H1 (cell line): ENCODE measurements around the gene HOXC11. TPM values are rescaled to one million over a fixed set of nuclear protein-coding genes. Genes with fewer than 3 reads are reported as not detected.

Source experiments
- CTCF ChIA-PET: fragments of 300-600 bp; sonication (Branson Sonifier 250); formaldehyde crosslinking; loops from one replicate; lab custom pipeline; 2021; ENCODE audit not compliant: partially characterized antibody; lab: Charles Lee
- POLR2A ChIA-PET: fragments of 300-600 bp; sonication (Branson Sonifier 250); formaldehyde crosslinking; loops from one replicate; lab custom pipeline; 2021; ENCODE audit warnings: inconsistent platforms; ENCODE audit not compliant: partially characterized antibody; lab: Charles Lee
- DNase-seq, 2 experiments: peaks; one replicate each; pipeline versions ENCODE4 v3.0.0 to v3.0.0-alpha.2; 2010 to 2022; ENCODE audit warnings: low spot score in 2 of 2, low read depth in 1 of 2, mixed read lengths in 1 of 2
- FAIRE-seq: peaks from 2 replicates; lab custom pipeline; 2011; peaks lifted over from hg19 to GRCh38; lab: Jason Lieb, UNC
- H2AFZ ChIP-seq: 2 replicates; pipeline ENCODE4 v1.8.1; 2012; ENCODE audit warnings: low read length, inconsistent platforms
- H2AK5ac ChIP-seq: 2 replicates; pipeline ENCODE4 v1.6.1; 2013; ENCODE audit warnings: low read depth, low read length
- H2BK120ac ChIP-seq: replicated peaks from 2 replicates; pipeline ENCODE3; 2013; ENCODE audit warnings: low read depth, low read length, inconsistent platforms
- H2BK12ac ChIP-seq: 2 replicates; pipeline ENCODE4 v1.6.1; 2013; ENCODE audit warnings: low read depth, low read length
- H2BK15ac ChIP-seq: 2 replicates; pipeline ENCODE4 v1.6.1; 2013; ENCODE audit warnings: low read length
- H2BK20ac ChIP-seq: 2 replicates; pipeline ENCODE4 v1.6.1; 2013; ENCODE audit warnings: low read length
- H2BK5ac ChIP-seq: 2 replicates; pipeline ENCODE4 v1.6.1; 2013; ENCODE audit warnings: low read depth, low read length
- H3K14ac ChIP-seq: 2 replicates; pipeline ENCODE4 v1.6.1; 2013; ENCODE audit warnings: inconsistent platforms; ENCODE audit not compliant: insufficient read length
- H3K18ac ChIP-seq: 2 replicates; pipeline ENCODE4 v1.6.1; 2013; ENCODE audit warnings: low read length; ENCODE audit errors: extremely low read depth
- H3K23ac ChIP-seq: 2 replicates; pipeline ENCODE4 v1.6.1; 2013; ENCODE audit warnings: inconsistent platforms; ENCODE audit not compliant: insufficient read length
- H3K23me2 ChIP-seq: 2 replicates; pipeline ENCODE4 v1.6.1; 2013; ENCODE audit warnings: low read depth, low read length
- H3K27ac ChIP-seq: 2 replicates; pipeline ENCODE4 v1.6.1; 2011; ENCODE audit warnings: low read depth, low read length, inconsistent platforms
- H3K27me3 ChIP-seq, 4 experiments: replicated peaks in 1 of 4; 1 replicate in 1 of 4; 2 replicates in 3 of 4; pipeline versions ENCODE4 v1.6.1 to v1.8.1; 2011 to 2013; ENCODE audit warnings: low read length in 3 of 4, mild to moderate bottlenecking in 3 of 4, inconsistent platforms in 2 of 4, mixed read lengths in 2 of 4, moderate library complexity in 1 of 4; ENCODE audit not compliant: control insufficient read depth in 3 of 4, insufficient read depth in 3 of 4; ENCODE audit errors: extremely low read depth in 1 of 4
- H3K36me3 ChIP-seq, 4 experiments: 2 replicates each; pipeline versions ENCODE4 v1.6.1 to v1.8.1; 2011 to 2013; ENCODE audit warnings: mild to moderate bottlenecking in 4 of 4, low read length in 3 of 4, moderate library complexity in 2 of 4, control low read depth in 1 of 4, inconsistent platforms in 1 of 4; ENCODE audit not compliant: insufficient read depth in 4 of 4, control insufficient read depth in 2 of 4
- H3K4ac ChIP-seq: replicated peaks from 2 replicates; pipeline ENCODE3; 2013; ENCODE audit warnings: low read length, low read depth, mixed read lengths, inconsistent platforms; ENCODE audit not compliant: insufficient read length
- H3K4me1 ChIP-seq, 4 experiments: replicated peaks in 1 of 4; 1 replicate in 1 of 4; 2 replicates in 3 of 4; pipeline versions ENCODE4 v1.6.1 to v1.8.1; 2011 to 2013; ENCODE audit warnings: low read length in 3 of 4, inconsistent platforms in 2 of 4, mixed read lengths in 1 of 4; ENCODE audit not compliant: insufficient read depth in 4 of 4, control insufficient read depth in 3 of 4
- H3K4me2 ChIP-seq, 2 experiments: 2 replicates each; pipeline versions ENCODE4 v1.6.1 to v1.8.1; 2011 to 2013; ENCODE audit warnings: low read depth in 2 of 2, low read length in 2 of 2, control low read depth in 1 of 2, inconsistent platforms in 1 of 2, mild to moderate bottlenecking in 1 of 2; ENCODE audit not compliant: insufficient read depth in 1 of 2
- H3K4me3 ChIP-seq, 4 experiments: fragments of 200-600, 300-600 bp in 1 of 4; sonication (generic), shearing (Covaris generic), sonication (Bioruptor Twin) in 1 of 4; 2 replicates each; pipeline versions ENCODE4 v1.5.1 to v1.8.1; 2011 to 2016; ENCODE audit warnings: low read length in 4 of 4, low read depth in 3 of 4, control low read depth in 2 of 4, inconsistent platforms in 2 of 4, mild to moderate bottlenecking in 2 of 4, mixed read lengths in 1 of 4, moderate library complexity in 1 of 4; ENCODE audit not compliant: insufficient read depth in 2 of 4; ENCODE audit errors: extremely low read depth in 1 of 4
- H3K56ac ChIP-seq: replicated peaks from 2 replicates; pipeline ENCODE3; 2013; ENCODE audit warnings: low read depth, mild to moderate bottlenecking, mixed read lengths, low read length, inconsistent platforms; ENCODE audit not compliant: insufficient read length
- H3K79me1 ChIP-seq: 2 replicates; pipeline ENCODE4 v1.6.1; 2013; ENCODE audit warnings: low read depth, low read length, control low read depth
- H3K79me2 ChIP-seq, 2 experiments: 2 replicates each; pipeline versions ENCODE4 v1.6.1 to v1.8.1; 2012 to 2013; ENCODE audit warnings: low read length in 2 of 2, mild to moderate bottlenecking in 2 of 2, inconsistent platforms in 1 of 2; ENCODE audit not compliant: insufficient read depth in 2 of 2, control insufficient read depth in 1 of 2
- H3K9ac ChIP-seq, 4 experiments: replicated peaks in 1 of 4; 1 replicate in 1 of 4; 2 replicates in 3 of 4; pipeline versions ENCODE4 v1.6.1 to v1.8.1; 2011 to 2013; ENCODE audit warnings: low read depth in 3 of 4, low read length in 3 of 4, control low read depth in 2 of 4, mild to moderate bottlenecking in 2 of 4, moderate library complexity in 2 of 4, inconsistent platforms in 1 of 4; ENCODE audit errors: extremely low read depth in 1 of 4
- H3K9me3 ChIP-seq, 2 experiments: 2 replicates each; pipeline versions ENCODE4 v1.6.1 to v1.8.1; 2012 to 2013; ENCODE audit warnings: mild to moderate bottlenecking in 2 of 2, moderate library complexity in 2 of 2, control low read depth in 1 of 2, inconsistent platforms in 1 of 2, low read depth in 1 of 2, low read length in 1 of 2, mixed read lengths in 1 of 2; ENCODE audit not compliant: insufficient read depth in 2 of 2
- H4K20me1 ChIP-seq, 2 experiments: replicated peaks in 1 of 2; 2 replicates each; pipeline versions ENCODE3 to v1.8.1; 2011 to 2013; ENCODE audit warnings: inconsistent platforms in 2 of 2, low read length in 2 of 2, mild to moderate bottlenecking in 1 of 2; ENCODE audit not compliant: insufficient read depth in 2 of 2, control insufficient read depth in 1 of 2
- H4K5ac ChIP-seq: 2 replicates; pipeline ENCODE4 v1.6.1; 2013; ENCODE audit warnings: low read length, low read depth, mixed read lengths, inconsistent platforms; ENCODE audit not compliant: insufficient read length
- H4K8ac ChIP-seq: 2 replicates; pipeline ENCODE4 v1.8.0; 2013; ENCODE audit warnings: mild to moderate bottlenecking, moderate library complexity, low read length, inconsistent platforms; ENCODE audit not compliant: insufficient read depth; ENCODE audit errors: extremely low read depth
- H4K91ac ChIP-seq: replicated peaks from 2 replicates; pipeline ENCODE3; 2013; ENCODE audit warnings: low read length, mixed read lengths, inconsistent platforms; ENCODE audit not compliant: insufficient read length
- CBX8 ChIP-seq: fragments of 300-800, 300-1000 bp; sonication (generic); IDR thresholded peaks from 2 replicates; pipeline ENCODE4 v1.7.1; 2016; ENCODE audit warnings: low read depth, low read length, borderline replicate concordance
- CHD1 ChIP-seq: IDR thresholded peaks from 2 replicates; pipeline ENCODE4 v1.6.1; 2012; ENCODE audit warnings: low read depth, low read length, improper control_type of control experiment
- EP300 ChIP-seq, 2 experiments: IDR thresholded peaks; 1 replicate in 1 of 2; 2 replicates in 1 of 2; pipeline ENCODE4 v1.6.1; 2011 to 2012; ENCODE audit warnings: low read depth in 2 of 2, low read length in 2 of 2, mild to moderate bottlenecking in 2 of 2, borderline replicate concordance in 1 of 2, inconsistent platforms in 1 of 2, moderate library complexity in 1 of 2
- NANOG ChIP-seq: IDR thresholded peaks from 2 replicates; pipeline ENCODE4 v1.6.1; 2011; ENCODE audit warnings: low read length, low read depth, mild to moderate bottlenecking, inconsistent platforms; ENCODE audit not compliant: insufficient read depth, poor library complexity, severe bottlenecking
- RAD21 ChIP-seq, 2 experiments: IDR thresholded peaks in 1 of 2; conservative IDR thresholded peaks in 1 of 2; 2 replicates each; pipeline ENCODE4 v1.6.1; 2011; ENCODE audit warnings: low read depth in 2 of 2, low read length in 2 of 2, improper control_type of control experiment in 1 of 2, inconsistent platforms in 1 of 2, mild to moderate bottlenecking in 1 of 2, moderate library complexity in 1 of 2
- RXRA ChIP-seq: IDR thresholded peaks from 2 replicates; pipeline ENCODE4 v1.6.1; 2011; ENCODE audit warnings: low read depth, mild to moderate bottlenecking, low read length, moderate library complexity; ENCODE audit not compliant: insufficient read depth
- SIRT6 ChIP-seq: IDR thresholded peaks from one replicate; pipeline ENCODE4 v1.7.1; 2012; ENCODE audit warnings: low read length, inconsistent platforms
- YY1 ChIP-seq: IDR thresholded peaks from 2 replicates; pipeline ENCODE4 v1.6.1; 2011; ENCODE audit warnings: low read depth, mild to moderate bottlenecking, low read length
- ZNF274 ChIP-seq: IDR thresholded peaks from 2 replicates; pipeline ENCODE4 v1.7.0; 2012; ENCODE audit warnings: low read length, borderline replicate concordance; ENCODE audit errors: extremely low read depth
- WGBS, 2 experiments: shearing (Covaris generic) in 1 of 2; methylation state at CpG; one replicate each; pipeline versions ENCODE4 v1.1.6 to v1.1.7; 2013 to 2015; ENCODE audit warnings: low lambda C conversion rate in 2 of 2, mixed read lengths in 2 of 2, inconsistent platforms in 1 of 2, low coverage in 1 of 2, missing lambda C conversion rate in 1 of 2; ENCODE audit not compliant: insufficient replicate concordance in 2 of 2, insufficient coverage in 1 of 2, insufficient read length in 1 of 2; ENCODE audit errors: extremely low coverage in 1 of 2, missing lambda C conversion rate in 1 of 2; 5-methylcytosine and 5-hydroxymethylcytosine counted together
- polyA plus RNA-seq, 7 experiments: library from polyadenylated mRNA; depleted of rRNA in 3 of 7; stranded (reverse) in 5 of 7; unstranded in 2 of 7; fragments of >200 nt in 5 of 7; fragments of 200-250 nt in 2 of 7; gene quantifications; 1 replicate in 5 of 7; 2 replicates in 1 of 7; 4 replicates in 1 of 7; pipeline versions ENCODE4 v1.2.1 to v1.2.3, GENCODE V29; 2011 to 2013; ENCODE audit warnings: missing spikeins in 2 of 7, mixed read lengths in 2 of 7
- total RNA-seq: library from RNA; stranded (reverse); fragmentation: NEBNext Ultra II Directional; extraction: Animal tissue kit (Norgen Biotek cat#: 25700); gene quantifications from 2 replicates; pipeline ENCODE4 v1.2.1, GENCODE V29; 2021
- TF ChIP-seq, protein P1 (sequence below): IDR thresholded peaks from 2 replicates; pipeline ENCODE4 v1.6.1; 2011; ENCODE audit warnings: low read length, improper control_type of control experiment

Gene HOXC11
- total and polyA plus RNA-seq, 2 of the 8 experiments (the other 6 are each of a cell fraction or from before 2014, with no cell fraction given): not detected

DNA sequence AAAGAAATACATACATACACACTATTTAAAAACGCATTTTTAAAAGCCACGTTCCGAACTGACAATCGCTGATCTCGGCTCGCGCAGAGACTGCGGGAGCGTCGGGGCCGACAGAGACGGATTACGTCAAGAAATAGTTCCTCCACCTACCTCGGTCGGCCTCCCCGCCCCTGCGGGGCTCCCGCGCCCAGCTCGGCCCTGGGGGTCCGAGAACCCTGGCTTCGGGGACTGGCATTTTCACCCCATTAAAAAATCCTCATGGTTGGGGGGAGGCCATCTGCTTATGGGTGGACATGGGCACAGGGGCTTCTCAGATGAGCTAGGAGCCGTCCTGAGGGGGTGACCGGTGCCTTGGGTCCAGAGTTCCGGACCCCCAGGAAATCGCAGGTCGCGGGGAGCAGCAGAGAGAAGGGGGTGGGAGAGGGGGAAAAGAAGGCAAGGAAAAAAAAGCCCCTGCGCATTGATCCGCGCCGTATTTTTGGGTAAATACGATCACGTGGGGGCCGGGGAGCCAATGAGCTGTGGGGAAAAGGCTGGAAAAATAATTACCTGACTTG, 26.7 kb downstream of the HOXC11 start:
- FAIRE-seq: no peak
- Histone ChIP-seq H3K4ac (no peak overlapping the region), H3K4me2 (peak overlapping the region; percentile 43 to 64), H2BK20ac (no peak overlapping the region), H4K91ac (no peak overlapping the region), H3K9ac (no peak overlapping the region), H3K79me1 (no peaks in the 10 kb centered on the region), H2BK5ac (no peak overlapping the region), H3K4me1 (peaks cover 0 to 14% (median 7%) of the 10 kb centered on the region in 4 experiments; a peak in 5 of 7 replicates), H2AK5ac (no peak overlapping the region), H2BK120ac (no peak overlapping the region), H3K18ac (no peak overlapping the region), H3K36me3 (peaks cover 0 to 12% (median 0%) of the 10 kb centered on the region in 4 experiments; a peak in 1 of 8 replicates), H2AFZ (no peak overlapping the region), H4K8ac (no peak overlapping the region), H2BK15ac (no peak overlapping the region), H3K4me3 (peak overlapping the region in 2 of 4 experiments; percentile 26 to 42; a peak in 4 of 8 replicates), H3K23me2 (peaks cover 4% of the 10 kb centered on the region; the same call in 1 of the 2 replicates), H3K56ac (no peak overlapping the region), H3K27ac (no peak overlapping the region), H3K9me3 (no peaks in the 10 kb centered on the region), H2BK12ac (0 out of 2 replicates have a peak overlapping the region, but pooled peaks have one; percentile 50), H3K14ac (no peak overlapping the region), H4K5ac (no peak overlapping the region), H3K79me2 (no peaks in the 10 kb centered on the region), H4K20me1 (peaks cover 19 to 24% of the 10 kb centered on the region in 2 experiments), H3K23ac (no peak overlapping the region), H3K27me3 (peaks cover 98 to 100% (median 100%) of the 10 kb centered on the region in 4 experiments)
- CTCF ChIA-PET: interaction anchor here (0.6 to 11.3 kb wide), 15 partner anchors 8 to 219 kb away, joined by 3 to 154 read pairs (median 6); partner anchors contain the start of genes HOXC10, HOXC5 and HOXC8
- no peak for DNase-seq
- POLR2A ChIA-PET: interaction anchor here (0.8 to 1.4 kb wide), 4 partner anchors 9 to 21 kb away, joined by 3 to 6 read pairs (median 4); partner anchors contain the start of gene HOXC8
- WGBS, 2 experiments: 5% methylated on average over 34 of the region's 35 CpGs; no CpG with 5 or more reads in 1 of the 2 experiments
- TF ChIP-seq YY1 (no peak), RAD21 (IDR thresholded peaks at IDR 0.05 in 1 of 2, conservative IDR thresholded peaks at IDR 0.05 in 1 of 2; ENCODE audit: low read depth in 2 of 2, low read length in 2 of 2) (no peak), EP300 (IDR thresholded peaks at IDR 0.05; ENCODE audit: borderline replicate concordance in 1 of 2, low read depth in 2 of 2, low read length in 2 of 2) (no peak), NANOG (no peak), CBX8 (0 out of 2 replicates have a peak, but pooled peaks have one; percentile 5), SIRT6 (no peak), RXRA (no peak), CHD1 (no peak), ZNF274 (no peak)
- TF ChIP-seq, protein P1, sequence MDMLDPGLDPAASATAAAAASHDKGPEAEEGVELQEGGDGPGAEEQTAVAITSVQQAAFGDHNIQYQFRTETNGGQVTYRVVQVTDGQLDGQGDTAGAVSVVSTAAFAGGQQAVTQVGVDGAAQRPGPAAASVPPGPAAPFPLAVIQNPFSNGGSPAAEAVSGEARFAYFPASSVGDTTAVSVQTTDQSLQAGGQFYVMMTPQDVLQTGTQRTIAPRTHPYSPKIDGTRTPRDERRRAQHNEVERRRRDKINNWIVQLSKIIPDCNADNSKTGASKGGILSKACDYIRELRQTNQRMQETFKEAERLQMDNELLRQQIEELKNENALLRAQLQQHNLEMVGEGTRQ: peak; percentile 84
